ENCODE measurements around the gene ALOX15B.

ALOX15B gene, protein sequence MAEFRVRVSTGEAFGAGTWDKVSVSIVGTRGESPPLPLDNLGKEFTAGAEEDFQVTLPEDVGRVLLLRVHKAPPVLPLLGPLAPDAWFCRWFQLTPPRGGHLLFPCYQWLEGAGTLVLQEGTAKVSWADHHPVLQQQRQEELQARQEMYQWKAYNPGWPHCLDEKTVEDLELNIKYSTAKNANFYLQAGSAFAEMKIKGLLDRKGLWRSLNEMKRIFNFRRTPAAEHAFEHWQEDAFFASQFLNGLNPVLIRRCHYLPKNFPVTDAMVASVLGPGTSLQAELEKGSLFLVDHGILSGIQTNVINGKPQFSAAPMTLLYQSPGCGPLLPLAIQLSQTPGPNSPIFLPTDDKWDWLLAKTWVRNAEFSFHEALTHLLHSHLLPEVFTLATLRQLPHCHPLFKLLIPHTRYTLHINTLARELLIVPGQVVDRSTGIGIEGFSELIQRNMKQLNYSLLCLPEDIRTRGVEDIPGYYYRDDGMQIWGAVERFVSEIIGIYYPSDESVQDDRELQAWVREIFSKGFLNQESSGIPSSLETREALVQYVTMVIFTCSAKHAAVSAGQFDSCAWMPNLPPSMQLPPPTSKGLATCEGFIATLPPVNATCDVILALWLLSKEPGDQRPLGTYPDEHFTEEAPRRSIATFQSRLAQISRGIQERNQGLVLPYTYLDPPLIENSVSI

DNA sequence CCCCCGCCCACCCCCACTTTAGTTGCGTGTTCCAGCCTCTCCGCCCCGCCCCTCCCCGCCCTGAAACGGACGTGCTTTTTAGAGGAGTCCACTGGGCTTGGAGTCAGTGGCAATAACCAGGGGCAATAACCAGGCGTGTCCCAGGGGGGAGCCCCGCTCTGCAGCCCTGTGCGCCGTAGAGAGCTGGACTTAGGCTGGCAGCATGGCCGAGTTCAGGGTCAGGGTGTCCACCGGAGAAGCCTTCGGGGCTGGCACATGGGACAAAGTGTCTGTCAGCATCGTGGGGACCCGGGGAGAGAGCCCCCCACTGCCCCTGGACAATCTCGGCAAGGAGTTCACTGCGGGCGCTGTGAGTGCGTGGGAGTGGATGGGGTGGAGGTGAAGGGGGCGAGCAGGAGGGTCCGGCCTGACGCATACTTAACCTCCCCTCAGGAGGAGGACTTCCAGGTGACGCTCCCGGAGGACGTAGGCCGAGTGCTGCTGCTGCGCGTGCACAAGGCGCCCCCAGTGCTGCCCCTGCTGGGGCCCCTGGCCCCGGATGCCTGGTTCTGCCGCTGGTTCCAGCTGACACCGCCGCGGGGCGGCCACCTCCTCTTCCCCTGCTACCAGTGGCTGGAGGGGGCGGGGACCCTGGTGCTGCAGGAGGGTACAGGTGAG is at the start of gene ALOX15B:
ALOX15B (plus strand) TSS at position 106 of the 657 bp plus-strand sequence; CDS start at position 203, 97 bp downstream.
- FAIRE-seq (no peak), DNase-seq (ENCODE audit: low spot score) (no peak)

DNA sequence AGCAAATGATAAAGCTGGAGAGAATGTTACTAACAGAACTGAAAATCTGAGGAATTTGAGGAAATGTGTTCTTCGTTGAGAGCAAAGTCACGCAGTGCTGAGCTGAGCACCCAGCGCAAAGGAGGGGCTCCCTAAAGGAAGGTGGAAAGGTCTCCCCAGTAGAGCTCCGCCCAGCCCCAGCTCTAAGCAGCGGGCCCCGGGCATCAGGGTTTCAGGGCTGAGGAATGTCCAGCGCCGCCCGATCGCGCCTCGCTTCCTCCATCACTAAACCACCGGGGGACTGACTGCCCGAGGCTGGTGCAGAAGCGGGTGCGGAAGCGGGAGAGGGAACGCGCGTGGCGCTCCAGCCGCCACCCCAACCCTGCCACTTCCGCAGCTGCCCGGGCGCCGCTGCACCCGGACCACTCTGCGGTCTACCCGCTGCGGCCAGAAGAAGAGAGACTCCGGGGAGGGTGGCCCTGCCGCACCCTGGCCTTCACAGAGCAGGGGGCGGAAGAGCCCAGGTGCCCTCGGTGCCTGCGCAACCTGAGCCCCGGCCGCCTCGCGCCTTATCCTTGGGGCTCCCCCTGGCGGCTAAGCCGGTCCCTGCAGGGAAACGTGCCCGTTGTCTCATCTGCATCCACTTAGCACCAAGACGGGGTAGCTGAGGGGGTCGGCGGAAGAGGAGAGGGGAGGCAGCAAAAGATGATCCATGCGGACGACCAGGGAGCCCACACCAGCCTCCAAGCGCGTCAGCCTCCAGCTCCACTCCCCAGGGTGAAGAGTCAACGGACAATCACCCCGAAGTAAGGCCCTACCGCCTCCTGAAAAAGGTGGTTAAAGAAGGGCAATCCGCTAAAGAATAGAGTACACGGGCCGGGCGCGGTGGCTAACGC is 48.8 kb upstream of the ALOX15B start:
- peak; percentile 77 for DNase-seq (ENCODE audit: low spot score)
- FAIRE-seq: no peak

DNA sequence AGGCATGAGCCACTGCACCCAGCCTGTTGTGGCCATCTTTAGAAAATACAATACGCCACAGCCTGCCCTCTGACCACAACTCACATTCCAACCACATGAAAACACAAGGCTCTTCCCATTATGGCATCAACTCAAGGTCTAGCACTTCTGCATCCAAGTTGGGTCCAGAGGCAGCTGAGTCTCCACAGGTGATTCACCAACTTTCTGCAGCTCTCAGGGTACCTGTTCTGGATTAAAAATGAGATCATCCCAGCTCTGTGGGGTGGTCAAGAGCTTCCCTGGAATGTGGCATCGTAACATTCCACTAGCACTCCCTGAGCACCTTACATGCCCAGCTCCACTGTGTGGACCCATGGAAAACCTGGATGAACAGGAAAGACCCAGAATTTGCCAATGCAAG is 46.3 kb upstream of the ALOX15B start:
- DNase-seq (ENCODE audit: low spot score) (peak; percentile 54), FAIRE-seq (no peak)

DNA sequence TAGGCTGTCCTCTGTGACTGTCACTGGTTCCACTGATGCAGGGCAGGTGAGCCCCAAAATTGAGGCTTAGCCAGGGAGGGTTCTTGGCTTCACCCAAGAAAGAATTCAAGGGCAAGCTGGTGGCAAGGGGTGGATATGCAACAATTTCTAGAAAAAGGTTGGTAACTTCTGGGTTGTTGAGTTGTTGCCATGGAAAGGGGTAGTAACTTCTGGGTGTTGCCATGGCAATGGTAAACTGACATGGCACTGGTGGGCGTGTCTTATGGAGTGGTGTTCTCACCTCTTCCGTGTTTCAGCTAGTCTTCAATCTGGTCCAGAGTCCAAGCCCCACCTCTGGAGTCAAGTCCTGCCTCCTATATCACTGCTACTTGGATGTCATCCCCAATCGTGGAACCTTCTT is 45.9 kb upstream of the ALOX15B start:
- DNase-seq (ENCODE audit: low spot score) (no peak), FAIRE-seq (no peak)

DNA sequence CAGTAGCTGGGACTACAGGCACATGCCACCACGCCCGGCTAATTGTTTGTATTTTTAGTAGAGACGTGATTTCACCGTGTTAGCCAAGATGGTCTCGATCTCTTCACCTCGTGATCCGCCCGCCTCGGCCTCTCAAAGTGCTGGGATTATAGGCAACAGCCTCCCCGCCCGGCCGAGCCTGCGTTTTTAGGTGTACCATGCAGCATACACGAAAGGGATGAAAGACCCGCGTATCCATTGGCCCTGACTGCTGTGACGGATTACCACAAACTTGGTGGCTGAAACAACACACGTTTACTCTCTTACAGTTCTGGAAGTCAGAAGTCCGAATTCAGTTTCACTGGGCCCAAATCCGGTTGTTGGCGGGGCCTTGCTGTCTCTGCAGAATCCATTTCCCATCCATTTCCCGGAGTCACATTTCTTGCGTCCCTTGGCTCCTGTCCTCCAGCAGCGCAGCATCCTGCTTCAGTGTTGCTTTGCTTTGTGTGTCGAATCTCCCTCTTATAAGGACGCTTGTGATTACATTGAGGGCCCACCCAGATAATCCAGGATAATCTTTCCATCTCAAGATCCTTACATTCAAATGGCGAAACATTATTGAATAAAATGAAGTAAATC is 44.8 kb upstream of the ALOX15B start:
- FAIRE-seq: no peak
- no peak for DNase-seq (ENCODE audit: low spot score)

DNA sequence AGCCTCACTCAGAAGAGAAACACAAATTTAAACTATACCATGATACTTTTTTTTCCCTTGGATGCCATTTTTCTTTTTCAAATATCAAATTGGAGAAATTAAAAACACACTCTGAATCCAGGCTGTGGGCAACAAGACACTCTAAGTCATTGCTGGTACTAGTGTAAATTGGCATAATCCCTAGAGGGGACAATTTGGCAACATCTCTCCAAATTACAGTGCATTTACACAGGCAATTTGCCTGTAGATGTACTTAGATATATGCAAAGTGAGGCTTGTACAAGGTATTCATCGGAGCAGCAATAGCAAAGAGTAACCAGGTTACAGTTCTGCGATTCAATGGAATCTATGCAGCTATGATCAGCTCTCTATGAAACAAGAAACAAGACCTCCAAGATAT is 43.1 kb upstream of the ALOX15B start:
- no peak for DNase-seq (ENCODE audit: low spot score)
- no peak for FAIRE-seq

DNA sequence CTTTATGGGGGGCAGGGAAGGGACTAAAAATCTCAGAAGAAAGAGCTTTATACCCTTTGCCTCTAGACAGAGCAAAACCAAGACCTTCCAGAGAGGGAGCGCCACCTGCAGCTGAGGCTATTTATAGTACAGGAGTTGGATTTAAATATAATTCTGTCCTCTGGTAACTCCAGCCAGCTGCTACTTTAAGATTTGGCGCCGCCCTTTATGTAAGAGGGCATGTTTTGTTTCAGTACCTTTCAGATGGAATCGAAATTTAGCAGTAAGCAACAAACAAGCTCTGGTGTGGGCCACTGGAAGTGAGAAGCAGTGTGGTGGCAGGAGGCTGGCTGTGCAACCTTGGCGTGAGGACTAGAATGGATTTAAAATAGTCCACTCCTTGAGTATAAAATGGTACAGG is 41.7 kb upstream of the ALOX15B start:
- FAIRE-seq (no peak), DNase-seq (ENCODE audit: low spot score) (peak; percentile 35)

DNA sequence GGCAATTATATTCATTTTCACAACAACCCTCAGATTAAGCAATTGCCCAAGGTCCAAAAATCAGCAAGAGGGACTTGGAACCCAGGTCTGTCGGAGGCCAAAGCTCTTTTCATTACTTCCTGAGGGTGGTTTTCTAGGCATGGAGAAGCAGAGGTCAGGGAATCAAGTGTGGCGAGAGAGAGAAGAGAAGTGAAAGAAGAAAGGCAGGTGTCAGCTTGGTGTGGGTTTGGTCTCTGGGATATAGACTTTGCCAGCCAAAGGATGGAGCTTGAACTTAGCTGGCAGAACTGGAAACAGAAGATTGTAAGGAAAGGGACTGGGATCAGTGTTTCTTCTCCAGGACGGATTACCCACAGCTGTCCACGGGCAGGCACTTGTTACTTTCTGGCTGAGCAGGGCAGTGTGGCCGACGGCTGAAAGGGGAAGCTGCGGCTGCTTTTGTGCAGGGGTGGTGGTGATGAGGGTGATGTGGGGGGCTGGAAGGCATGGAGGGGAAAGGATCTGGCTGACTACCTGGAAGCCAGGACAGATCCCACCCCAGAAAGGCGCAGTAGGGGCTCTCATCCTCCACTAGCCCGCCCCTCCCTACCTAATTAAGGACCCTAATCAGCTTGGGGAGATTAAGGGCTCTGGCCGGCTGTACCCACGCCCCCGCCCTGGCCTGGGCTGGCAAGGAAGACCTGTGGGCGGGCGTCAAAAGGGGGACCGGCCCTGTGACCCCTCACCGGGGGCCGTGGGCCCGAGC is 36.7 kb upstream of the ALOX15B start, which contains the start of gene GUCY2D:
GUCY2D (plus strand) TSS at position 640 of the 745 bp plus-strand sequence. CDS start 433 bp downstream, outside the sequence.
- DNase-seq (ENCODE audit: low spot score) (no peak), FAIRE-seq (no peak)

DNA sequence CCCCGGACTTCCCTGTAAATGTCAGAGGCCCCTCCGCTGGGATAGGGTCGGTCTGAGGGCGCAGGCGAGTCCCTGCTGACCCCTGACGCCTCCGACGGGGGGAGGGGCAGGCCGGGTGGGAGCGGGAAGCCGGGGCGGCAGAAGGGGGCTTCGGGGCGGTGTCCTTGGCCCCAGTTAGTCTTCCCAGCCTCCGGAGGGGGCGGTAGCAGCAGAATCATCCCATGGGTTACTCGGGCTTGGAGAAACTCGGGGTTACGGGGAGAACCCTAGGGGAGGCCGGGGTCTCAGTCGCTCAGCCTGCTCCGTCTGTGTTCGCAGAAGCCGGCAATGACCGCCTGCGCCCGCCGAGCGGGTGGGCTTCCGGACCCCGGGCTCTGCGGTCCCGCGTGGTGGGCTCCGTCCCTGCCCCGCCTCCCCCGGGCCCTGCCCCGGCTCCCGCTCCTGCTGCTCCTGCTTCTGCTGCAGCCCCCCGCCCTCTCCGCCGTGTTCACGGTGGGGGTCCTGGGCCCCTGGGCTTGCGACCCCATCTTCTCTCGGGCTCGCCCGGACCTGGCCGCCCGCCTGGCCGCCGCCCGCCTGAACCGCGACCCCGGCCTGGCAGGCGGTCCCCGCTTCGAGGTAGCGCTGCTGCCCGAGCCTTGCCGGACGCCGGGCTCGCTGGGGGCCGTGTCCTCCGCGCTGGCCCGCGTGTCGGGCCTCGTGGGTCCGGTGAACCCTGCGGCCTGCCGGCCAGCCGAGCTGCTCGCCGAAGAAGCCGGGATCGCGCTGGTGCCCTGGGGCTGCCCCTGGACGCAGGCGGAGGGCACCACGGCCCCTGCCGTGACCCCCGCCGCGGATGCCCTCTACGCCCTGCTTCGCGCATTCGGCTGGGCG is 35.9 kb upstream of the ALOX15B start:
- no peak for FAIRE-seq

DNA sequence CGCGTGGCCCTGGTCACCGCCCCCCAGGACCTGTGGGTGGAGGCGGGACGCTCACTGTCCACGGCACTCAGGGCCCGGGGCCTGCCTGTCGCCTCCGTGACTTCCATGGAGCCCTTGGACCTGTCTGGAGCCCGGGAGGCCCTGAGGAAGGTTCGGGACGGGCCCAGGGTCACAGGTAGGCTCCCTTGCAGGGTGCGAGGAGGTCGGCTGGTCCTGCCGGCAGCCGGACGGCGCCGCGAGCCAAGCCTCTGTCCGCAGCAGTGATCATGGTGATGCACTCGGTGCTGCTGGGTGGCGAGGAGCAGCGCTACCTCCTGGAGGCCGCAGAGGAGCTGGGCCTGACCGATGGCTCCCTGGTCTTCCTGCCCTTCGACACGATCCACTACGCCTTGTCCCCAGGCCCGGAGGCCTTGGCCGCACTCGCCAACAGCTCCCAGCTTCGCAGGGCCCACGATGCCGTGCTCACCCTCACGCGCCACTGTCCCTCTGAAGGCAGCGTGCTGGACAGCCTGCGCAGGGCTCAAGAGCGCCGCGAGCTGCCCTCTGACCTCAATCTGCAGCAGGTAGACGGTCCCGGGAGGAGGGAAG is 35.2 kb upstream of the ALOX15B start:
- FAIRE-seq (no peak), DNase-seq (ENCODE audit: low spot score) (no peak)

More for the DNA sequence above, 35.9 kb upstream of the ALOX15B start:
- DNase-seq (ENCODE audit: low spot score): no peak

DNA sequence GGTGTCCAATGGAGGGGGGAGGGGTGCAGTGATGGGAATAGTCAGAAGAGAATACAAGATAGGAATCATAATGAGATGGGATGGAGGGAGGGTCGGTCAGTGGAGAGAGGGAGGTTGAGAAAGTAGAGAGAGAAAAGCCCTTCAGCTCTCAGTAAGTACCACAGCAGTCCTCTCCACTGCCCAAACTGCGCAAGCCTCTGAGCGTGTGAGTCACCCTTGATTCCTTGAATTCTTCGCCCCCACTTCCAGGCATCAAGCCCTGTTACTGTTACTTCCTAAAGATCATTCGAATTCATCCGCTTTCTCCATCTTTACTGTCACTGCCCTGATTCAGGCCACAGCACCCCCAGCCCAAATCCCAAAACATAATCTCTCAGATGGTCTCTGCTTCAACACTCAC is 34.0 kb upstream of the ALOX15B start:
- DNase-seq (ENCODE audit: low spot score) (peak; percentile 65), FAIRE-seq (peak; percentile 78)

DNA sequence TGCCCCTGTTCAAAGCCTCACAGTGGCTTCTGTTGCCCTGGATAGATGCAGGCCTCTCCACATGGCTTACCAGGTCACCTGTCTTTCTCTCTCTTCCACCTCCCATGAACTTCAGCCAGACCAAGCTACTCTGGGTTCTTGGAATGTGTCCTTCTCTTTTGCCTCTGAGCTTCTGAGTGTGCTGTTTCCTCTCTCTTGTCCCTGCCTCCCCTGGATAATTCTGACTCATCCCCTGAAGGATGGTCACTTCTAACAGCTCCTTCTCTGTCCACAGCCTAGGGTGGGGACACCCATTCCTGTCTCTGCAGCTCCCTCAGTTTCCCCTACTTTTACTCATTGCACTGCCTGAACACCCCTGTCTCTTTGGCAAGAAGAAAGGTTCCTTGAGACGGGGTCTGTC is 33.5 kb upstream of the ALOX15B start:
- DNase-seq (ENCODE audit: low spot score) (peak; percentile 48), FAIRE-seq (no peak)

DNA sequence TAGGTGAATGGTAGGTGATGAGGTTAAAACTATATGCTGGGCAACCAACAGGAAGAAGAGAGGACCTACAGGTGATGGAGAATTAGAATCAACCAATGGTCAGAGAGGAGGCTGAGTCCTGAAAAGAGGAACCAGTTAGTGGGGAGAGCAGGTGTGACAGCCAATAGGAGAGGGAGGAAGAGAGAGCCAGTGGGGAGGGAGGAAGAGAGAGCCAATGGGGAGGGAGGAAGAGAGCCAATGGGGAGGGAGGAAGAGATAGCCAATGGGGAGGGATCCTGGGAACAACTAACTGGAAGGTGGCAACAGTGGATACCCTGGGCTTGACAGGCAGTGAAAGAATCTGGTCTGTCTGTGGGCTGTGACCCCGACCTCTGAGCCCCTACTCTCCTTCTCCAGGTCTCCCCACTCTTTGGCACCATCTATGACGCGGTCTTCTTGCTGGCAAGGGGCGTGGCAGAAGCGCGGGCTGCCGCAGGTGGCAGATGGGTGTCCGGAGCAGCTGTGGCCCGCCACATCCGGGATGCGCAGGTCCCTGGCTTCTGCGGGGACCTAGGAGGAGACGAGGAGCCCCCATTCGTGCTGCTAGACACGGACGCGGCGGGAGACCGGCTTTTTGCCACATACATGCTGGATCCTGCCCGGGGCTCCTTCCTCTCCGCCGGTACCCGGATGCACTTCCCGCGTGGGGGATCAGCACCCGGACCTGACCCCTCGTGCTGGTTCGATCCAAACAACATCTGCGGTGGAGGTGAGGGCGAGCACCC is 32.7 kb upstream of the ALOX15B start:
- DNase-seq (ENCODE audit: low spot score) (no peak), FAIRE-seq (no peak)

DNA sequence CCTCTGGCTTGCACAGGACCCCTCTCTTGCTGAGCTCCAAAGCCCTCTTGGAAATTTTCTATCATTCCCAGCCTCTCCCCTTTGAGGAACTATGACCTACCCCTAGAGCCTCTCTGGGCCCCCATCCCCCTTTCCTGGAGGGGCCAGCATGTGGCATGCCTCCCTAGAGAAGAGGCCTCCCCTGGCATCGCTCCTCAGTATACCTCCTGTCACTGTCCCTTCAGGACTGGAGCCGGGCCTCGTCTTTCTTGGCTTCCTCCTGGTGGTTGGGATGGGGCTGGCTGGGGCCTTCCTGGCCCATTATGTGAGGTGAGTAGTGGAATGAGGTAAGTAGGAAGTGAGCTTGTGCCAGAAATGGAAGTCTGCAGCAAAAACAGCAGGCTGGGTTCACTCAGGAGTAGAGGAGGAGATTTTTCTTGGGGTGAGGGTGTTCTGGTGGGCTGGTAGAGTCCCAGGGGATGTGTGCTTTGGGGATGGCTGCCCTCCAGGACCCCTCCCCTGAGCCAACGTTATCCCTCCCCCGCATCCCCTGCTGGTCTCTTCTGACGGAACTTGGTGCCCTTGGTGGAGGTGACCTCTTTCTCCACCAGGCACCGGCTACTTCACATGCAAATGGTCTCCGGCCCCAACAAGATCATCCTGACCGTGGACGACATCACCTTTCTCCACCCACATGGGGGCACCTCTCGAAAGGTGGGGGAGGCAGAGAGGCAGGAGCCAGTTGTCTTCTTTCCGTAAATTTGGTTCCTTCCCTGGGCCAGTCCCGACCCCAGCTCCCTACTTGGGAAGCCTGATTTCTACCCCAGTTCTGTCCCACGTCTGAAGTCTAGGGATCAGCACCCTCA is 31.8 kb upstream of the ALOX15B start:
- no peak for FAIRE-seq

DNA sequence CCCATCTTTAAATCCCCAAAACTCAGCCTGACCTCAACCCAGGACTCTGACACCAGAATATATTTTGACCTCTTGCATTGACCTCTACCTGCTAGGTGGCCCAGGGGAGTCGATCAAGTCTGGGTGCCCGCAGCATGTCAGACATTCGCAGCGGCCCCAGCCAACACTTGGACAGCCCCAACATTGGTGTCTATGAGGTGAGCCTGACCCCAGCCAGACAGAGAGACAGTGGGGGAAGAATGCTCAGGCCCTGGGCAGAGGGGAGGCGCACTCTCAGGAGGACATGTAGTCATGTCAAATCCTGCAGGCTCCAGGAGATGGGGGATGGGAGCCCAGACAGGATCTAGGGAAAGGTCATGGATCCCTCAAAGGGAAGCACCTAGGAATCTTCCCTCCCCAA is 31.0 kb upstream of the ALOX15B start:
- FAIRE-seq (no peak), DNase-seq (ENCODE audit: low spot score) (no peak)

More for the DNA sequence above, 31.8 kb upstream of the ALOX15B start:
- no peak for DNase-seq (ENCODE audit: low spot score)

DNA sequence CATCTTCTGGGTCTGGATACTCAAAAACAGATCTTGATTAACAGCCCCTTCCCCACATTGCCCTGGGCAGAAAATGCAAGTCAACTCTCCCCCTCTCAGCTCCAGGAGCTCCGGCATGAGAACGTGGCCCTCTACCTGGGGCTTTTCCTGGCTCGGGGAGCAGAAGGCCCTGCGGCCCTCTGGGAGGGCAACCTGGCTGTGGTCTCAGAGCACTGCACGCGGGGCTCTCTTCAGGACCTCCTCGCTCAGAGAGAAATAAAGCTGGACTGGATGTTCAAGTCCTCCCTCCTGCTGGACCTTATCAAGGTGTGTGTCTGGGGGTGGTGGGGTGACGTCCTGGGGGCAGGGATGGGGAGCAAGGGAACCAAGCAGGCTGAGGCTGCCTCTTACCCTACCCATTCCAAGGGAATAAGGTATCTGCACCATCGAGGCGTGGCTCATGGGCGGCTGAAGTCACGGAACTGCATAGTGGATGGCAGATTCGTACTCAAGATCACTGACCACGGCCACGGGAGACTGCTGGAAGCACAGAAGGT is 26.7 kb upstream of the ALOX15B start:
- FAIRE-seq (no peak), DNase-seq (ENCODE audit: low spot score) (no peak)
